Hepatocyte (in vitro differentiated cells): Measurements from ENCODE around the gene NPAS2. TPM values are rescaled to one million over a fixed set of nuclear protein-coding genes. Genes with fewer than 3 reads are reported as not detected.

ENCODE experiments used
- DNase-seq: peaks from one replicate; pipeline ENCODE4 v3.0.0-alpha.2; 2016; ENCODE audit warnings: low spot score
- H2AFZ ChIP-seq: fragments of 200-600 bp; sonication (generic); 2 replicates; pipeline ENCODE4 v1.6.0; 2016; ENCODE audit warnings: antibody characterized with exemption, mild to moderate bottlenecking
- H3K27ac ChIP-seq: fragments of 200-600 bp; sonication (generic); 2 replicates; pipeline ENCODE4 v1.5.1; 2016; ENCODE audit warnings: mild to moderate bottlenecking
- H3K27me3 ChIP-seq: fragments of 200-600 bp; sonication (generic); 2 replicates; pipeline ENCODE4 v1.6.1; 2016
- H3K36me3 ChIP-seq: fragments of 200-600 bp; sonication (generic); replicated peaks from 2 replicates; pipeline ENCODE4 v1.5.1; 2016; ENCODE audit warnings: low read depth; ENCODE audit not compliant: insufficient read depth
- H3K4me1 ChIP-seq: fragments of 200-600 bp; sonication (generic); 2 replicates; pipeline ENCODE4 v1.5.1; 2016; ENCODE audit warnings: mild to moderate bottlenecking, moderate library complexity; ENCODE audit not compliant: insufficient read depth
- H3K4me2 ChIP-seq: fragments of 200-600 bp; sonication (generic); 2 replicates; pipeline ENCODE4 v1.6.0; 2016
- H3K4me3 ChIP-seq: fragments of 200-600 bp; sonication (generic); 2 replicates; pipeline ENCODE4 v1.5.1; 2016; ENCODE audit warnings: mild to moderate bottlenecking
- H3K79me2 ChIP-seq: fragments of 200-600 bp; sonication (generic); 2 replicates; pipeline ENCODE4 v1.6.0; 2017; ENCODE audit warnings: mild to moderate bottlenecking
- H3K9me2 ChIP-seq: fragments of 200-600 bp; sonication (generic); replicated peaks from 2 replicates; pipeline ENCODE4 v1.6.0; 2017; ENCODE audit warnings: mild to moderate bottlenecking; ENCODE audit not compliant: insufficient read depth
- H3K9me3 ChIP-seq: fragments of 200-600 bp; sonication (generic); 2 replicates; pipeline ENCODE4 v1.5.1; 2016; ENCODE audit warnings: low read depth, mild to moderate bottlenecking
- H4K20me1 ChIP-seq: fragments of 200-600 bp; sonication (generic); 2 replicates; pipeline ENCODE4 v1.6.0; 2016; ENCODE audit warnings: mild to moderate bottlenecking; ENCODE audit not compliant: insufficient read depth, poor library complexity, severe bottlenecking
- EZH2 ChIP-seq: fragments of 200-600 bp; sonication (generic); IDR thresholded peaks from 2 replicates; pipeline ENCODE4 v1.6.1; 2016; ENCODE audit warnings: antibody characterized with exemption, mild to moderate bottlenecking, borderline replicate concordance
- EZH2phosphoT487 ChIP-seq: fragments of 200-600 bp; sonication (generic); IDR thresholded peaks from one replicate; pipeline ENCODE4 v1.6.1; 2018; ENCODE audit warnings: antibody characterized with exemption, mild to moderate bottlenecking, low read depth, moderate library complexity; ENCODE audit not compliant: unreplicated experiment, severe bottlenecking
- WGBS: methylation state at CpG from one replicate; pipeline ENCODE4 v1.1.6; 2016; ENCODE audit warnings: low lambda C conversion rate; ENCODE audit errors: missing lambda C conversion rate; 5-methylcytosine and 5-hydroxymethylcytosine counted together
- polyA plus RNA-seq: library from polyadenylated mRNA; unstranded; fragments of >200 nt; fragmentation: Nextera tagmentation; extraction: Ambion mirVana; gene quantifications from 2 replicates; pipeline ENCODE4 v1.2.1, GENCODE V29; 2016
- total RNA-seq: library from RNA; depleted of rRNA; stranded (reverse); fragments of >200 nt; gene quantifications from 2 replicates; pipeline ENCODE4 v1.2.3, GENCODE V29; 2014
- TF ChIP-seq, protein P1 (sequence below): fragments of 200-600 bp; sonication (generic); IDR thresholded peaks from 2 replicates; pipeline ENCODE4 v1.5.1; 2016; ENCODE audit warnings: antibody characterized with exemption, mild to moderate bottlenecking; ENCODE audit not compliant: poor library complexity

Gene NPAS2
- total and polyA plus RNA-seq, 2 experiments from 2014 or later: 7.7 to 16.8 TPM

DNA sequence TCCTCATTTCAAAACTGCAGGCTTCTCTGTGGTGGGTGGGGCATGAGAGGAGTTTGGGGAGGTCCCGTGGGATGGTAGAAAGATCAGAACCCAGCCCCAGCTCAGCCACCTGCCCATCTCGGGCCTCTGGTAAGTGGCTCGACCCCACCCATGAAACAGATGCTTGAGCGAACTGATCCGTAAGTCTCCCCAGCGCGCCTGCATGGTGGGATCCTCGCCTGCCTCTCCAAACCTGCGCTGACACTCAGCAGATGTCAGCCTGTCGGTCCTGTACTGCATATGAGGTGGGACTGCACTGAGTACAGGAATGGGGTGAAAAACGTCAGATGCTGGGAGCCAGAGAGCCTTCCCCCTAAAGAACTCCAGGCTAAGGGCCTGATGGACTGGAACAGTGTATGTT is 166.2 kb downstream of the NPAS2 start:
- no peak overlapping the region for H3K4me3 ChIP-seq
- H3K27ac ChIP-seq: no peak overlapping the region
- peaks cover 16% of the 10 kb centered on the region for H3K4me1 ChIP-seq
- no peak overlapping the region for H3K4me2 ChIP-seq
- TF ChIP-seq EZH2phosphoT487 (no peak), EZH2 (no peak)
- TF ChIP-seq, protein P1, sequence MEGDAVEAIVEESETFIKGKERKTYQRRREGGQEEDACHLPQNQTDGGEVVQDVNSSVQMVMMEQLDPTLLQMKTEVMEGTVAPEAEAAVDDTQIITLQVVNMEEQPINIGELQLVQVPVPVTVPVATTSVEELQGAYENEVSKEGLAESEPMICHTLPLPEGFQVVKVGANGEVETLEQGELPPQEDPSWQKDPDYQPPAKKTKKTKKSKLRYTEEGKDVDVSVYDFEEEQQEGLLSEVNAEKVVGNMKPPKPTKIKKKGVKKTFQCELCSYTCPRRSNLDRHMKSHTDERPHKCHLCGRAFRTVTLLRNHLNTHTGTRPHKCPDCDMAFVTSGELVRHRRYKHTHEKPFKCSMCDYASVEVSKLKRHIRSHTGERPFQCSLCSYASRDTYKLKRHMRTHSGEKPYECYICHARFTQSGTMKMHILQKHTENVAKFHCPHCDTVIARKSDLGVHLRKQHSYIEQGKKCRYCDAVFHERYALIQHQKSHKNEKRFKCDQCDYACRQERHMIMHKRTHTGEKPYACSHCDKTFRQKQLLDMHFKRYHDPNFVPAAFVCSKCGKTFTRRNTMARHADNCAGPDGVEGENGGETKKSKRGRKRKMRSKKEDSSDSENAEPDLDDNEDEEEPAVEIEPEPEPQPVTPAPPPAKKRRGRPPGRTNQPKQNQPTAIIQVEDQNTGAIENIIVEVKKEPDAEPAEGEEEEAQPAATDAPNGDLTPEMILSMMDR: no peak
- 92% methylated on average over 11 of the region's 11 CpGs for WGBS
- no peaks in the 10 kb centered on the region for H3K79me2 ChIP-seq
- no peak overlapping the region for H2AFZ ChIP-seq
- no peaks in the 10 kb centered on the region for H4K20me1 ChIP-seq
- no peak for DNase-seq
- H3K9me3 ChIP-seq: no peaks in the 10 kb centered on the region
- H3K9me2 ChIP-seq: no peaks in the 10 kb centered on the region
- no peaks in the 10 kb centered on the region for H3K36me3 ChIP-seq
- H3K27me3 ChIP-seq: no peaks in the 10 kb centered on the region

DNA sequence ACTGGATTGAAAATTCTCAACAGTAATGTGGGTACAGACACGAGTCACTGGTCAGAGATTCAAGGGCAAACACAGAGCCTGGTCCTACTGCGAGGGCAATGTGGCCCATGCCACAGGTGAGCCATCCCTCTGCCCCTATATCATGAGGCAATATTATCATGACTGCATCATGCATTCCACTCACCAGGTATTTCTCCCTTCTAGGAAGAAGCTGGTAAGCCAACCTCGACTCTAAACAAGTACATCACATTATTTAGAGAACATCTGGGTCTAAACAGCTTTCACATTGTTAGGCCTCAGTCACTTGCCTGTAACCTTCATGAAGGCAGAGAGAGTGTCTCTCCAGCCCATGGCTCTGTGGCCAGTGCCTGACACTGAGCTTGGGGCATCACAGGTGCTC is 167.6 kb downstream of the NPAS2 start:
- H3K36me3 ChIP-seq: no peaks in the 10 kb centered on the region

DNA sequence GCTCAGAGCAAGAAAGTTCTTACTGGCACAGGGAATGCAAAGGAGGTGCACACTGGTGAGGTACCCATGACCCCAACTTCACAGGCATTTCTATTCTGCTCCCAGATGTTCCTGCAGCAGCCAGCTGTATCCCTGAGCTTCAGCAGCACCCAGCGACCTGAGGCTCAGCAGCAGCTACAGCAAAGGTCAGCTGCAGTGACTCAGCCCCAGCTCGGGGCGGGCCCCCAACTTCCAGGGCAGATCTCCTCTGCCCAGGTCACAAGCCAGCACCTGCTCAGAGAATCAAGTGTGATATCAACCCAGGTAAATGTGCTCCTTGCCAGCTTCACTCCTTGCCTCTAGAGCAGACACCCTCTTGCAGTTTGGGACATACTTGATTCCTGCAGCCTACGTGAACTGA is 168.0 kb downstream of the NPAS2 start:
- Histone ChIP-seq H3K4me3 (no peak overlapping the region), H2AFZ (no peak overlapping the region), H3K9me2 (no peaks in the 10 kb centered on the region), H3K79me2 (no peaks in the 10 kb centered on the region), H3K27ac (no peak overlapping the region), H3K4me1 (peaks cover 16% of the 10 kb centered on the region), H4K20me1 (no peaks in the 10 kb centered on the region), H3K4me2 (no peak overlapping the region), H3K36me3 (no peaks in the 10 kb centered on the region), H3K9me3 (no peaks in the 10 kb centered on the region), H3K27me3 (no peaks in the 10 kb centered on the region)
- no peak for DNase-seq
- 87% methylated on average over 4 of the region's 4 CpGs for WGBS
- no peak for TF ChIP-seq EZH2phosphoT487
- no peak for TF ChIP-seq EZH2
- TF ChIP-seq, protein P1: no peak

More for the DNA sequence above, 167.6 kb downstream of the NPAS2 start:
- no peaks in the 10 kb centered on the region for H3K9me3 ChIP-seq
- no peak for DNase-seq
- no peak overlapping the region for H3K27ac ChIP-seq
- H3K4me1 ChIP-seq: peaks cover 16% of the 10 kb centered on the region
- WGBS: 84% methylated on average over 3 of the region's 3 CpGs
- no peak overlapping the region for H3K4me2 ChIP-seq
- H3K79me2 ChIP-seq: no peaks in the 10 kb centered on the region
- no peaks in the 10 kb centered on the region for H4K20me1 ChIP-seq
- no peak overlapping the region for H3K4me3 ChIP-seq
- no peaks in the 10 kb centered on the region for H3K9me2 ChIP-seq
- no peak for TF ChIP-seq EZH2phosphoT487
- TF ChIP-seq, protein P1: no peak
- no peak for TF ChIP-seq EZH2
- H3K27me3 ChIP-seq: no peaks in the 10 kb centered on the region
- H2AFZ ChIP-seq: no peak overlapping the region
